ENCODE measurements around the gene ZBP1.

ZBP1 gene

GRCh38 chr20:57625181-57625958, 5.1 kb upstream of the ZBP1 start:
- H3K9me3 ChIP-seq (ENCODE audit: low read depth, low read length), result no peaks in the 10 kb centered on the region; the same call in 1 of the 2 replicates
- TF ChIP-seq FOXP2 (optimal IDR thresholded peaks at IDR 0.05; ENCODE audit: control extremely low read depth, extremely low read length, insufficient read depth) (no peak), EZH2 (IDR thresholded peaks at IDR 0.05) (no peak), POLR2AphosphoS5 (IDR thresholded peaks at IDR 0.05; ENCODE audit: borderline replicate concordance, low read depth, low read length) (no peak)
- no peak overlapping the region for H3K4me3 ChIP-seq
- DNase-seq (ENCODE audit: low read depth, low spot score), result no peak
- H3K9ac ChIP-seq (ENCODE audit: insufficient read length), result no peak overlapping the region
- no peak overlapping the region for H3K27ac ChIP-seq
- no peaks in the 10 kb centered on the region for H3K36me3 ChIP-seq (ENCODE audit: insufficient read depth, low read length)

DNA sequence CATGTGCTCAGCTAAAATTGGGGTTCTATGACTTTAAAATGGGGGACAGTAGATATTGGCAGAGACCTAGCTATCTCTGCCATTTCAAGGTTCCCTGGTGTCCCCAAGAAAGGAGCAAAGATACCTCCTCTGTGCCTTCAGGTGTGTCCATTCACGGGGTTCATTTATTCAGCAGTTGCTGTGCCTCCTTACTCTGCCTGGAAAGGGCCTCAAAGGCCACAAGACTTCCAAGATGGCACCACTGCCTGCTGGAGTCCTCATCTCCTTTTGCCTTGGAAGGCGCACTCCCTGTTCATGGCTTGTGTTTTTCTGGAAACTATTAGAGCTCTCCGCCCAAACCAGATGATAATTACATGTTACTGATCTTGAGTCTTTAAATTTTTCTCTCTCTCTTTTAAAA, 3.9 kb upstream of the ZBP1 start:
- no peak for DNase-seq (ENCODE audit: low read depth, low spot score)
- H3K36me3 ChIP-seq (ENCODE audit: insufficient read depth, low read length), result no peaks in the 10 kb centered on the region
- H3K9me3 ChIP-seq (ENCODE audit: low read depth, low read length), result no peaks in the 10 kb centered on the region; the same call in 1 of the 2 replicates
- TF ChIP-seq FOXP2 (optimal IDR thresholded peaks at IDR 0.05; ENCODE audit: control extremely low read depth, extremely low read length, insufficient read depth) (no peak), POLR2AphosphoS5 (IDR thresholded peaks at IDR 0.05; ENCODE audit: borderline replicate concordance, low read depth, low read length) (no peak)
- H3K4me3 ChIP-seq, result no peak overlapping the region
- H3K9ac ChIP-seq (ENCODE audit: insufficient read length), result no peak overlapping the region
- H3K27ac ChIP-seq, result no peak overlapping the region

DNA sequence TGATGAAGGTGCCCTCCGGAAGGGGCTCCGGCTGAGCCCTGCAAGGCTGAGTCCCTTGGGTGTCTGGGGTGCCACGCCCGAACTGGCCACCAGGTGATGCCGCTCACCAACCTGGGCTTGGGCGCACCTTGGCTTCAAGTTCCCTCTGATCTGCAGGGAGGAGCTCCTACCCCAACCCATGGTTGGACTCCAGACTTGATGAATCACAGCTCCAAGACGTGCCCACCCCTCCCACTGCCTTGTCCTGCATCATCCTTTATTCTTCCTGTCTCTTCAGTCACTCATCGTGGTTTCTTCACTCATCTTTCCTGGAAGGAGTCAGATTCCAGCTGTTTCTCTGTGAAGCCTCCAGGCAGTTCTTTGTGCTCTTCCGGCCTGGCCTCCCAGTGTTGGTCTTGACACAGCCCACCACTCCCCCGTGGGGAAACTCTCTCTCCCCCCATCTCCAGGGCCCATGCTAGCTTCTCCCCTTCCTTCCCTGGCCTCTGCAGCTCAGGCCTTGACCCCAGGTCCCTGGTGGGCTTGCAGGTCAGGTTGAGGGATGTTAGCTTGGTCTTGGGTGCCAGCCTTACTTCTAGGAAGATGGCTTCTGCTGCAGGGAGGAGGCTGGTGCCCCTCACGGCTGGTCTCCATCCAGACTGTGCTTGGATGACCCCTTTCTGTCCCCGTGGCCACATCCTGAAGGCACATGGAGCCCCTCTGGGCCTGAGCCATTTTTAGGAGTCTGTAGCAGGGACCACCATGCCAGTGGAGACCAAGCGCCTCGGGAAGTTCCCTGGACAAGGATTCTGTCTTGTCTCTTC, 2.6 kb upstream of the ZBP1 start:
- Histone ChIP-seq H3K4me3 (no peak overlapping the region), H3K9ac (ENCODE audit: insufficient read length) (no peak overlapping the region), H3K27ac (no peak overlapping the region), H3K9me3 (ENCODE audit: low read depth, low read length) (no peaks in the 10 kb centered on the region; the same call in 1 of the 2 replicates), H3K36me3 (ENCODE audit: insufficient read depth, low read length) (no peaks in the 10 kb centered on the region)
- TF ChIP-seq FOXP2 (optimal IDR thresholded peaks at IDR 0.05; ENCODE audit: control extremely low read depth, extremely low read length, insufficient read depth), result no peak
- TF ChIP-seq EZH2 (IDR thresholded peaks at IDR 0.05), result no peak
- no peak for TF ChIP-seq POLR2AphosphoS5 (IDR thresholded peaks at IDR 0.05; ENCODE audit: borderline replicate concordance, low read depth, low read length)
- DNase-seq (ENCODE audit: low read depth, low spot score), result no peak

DNA sequence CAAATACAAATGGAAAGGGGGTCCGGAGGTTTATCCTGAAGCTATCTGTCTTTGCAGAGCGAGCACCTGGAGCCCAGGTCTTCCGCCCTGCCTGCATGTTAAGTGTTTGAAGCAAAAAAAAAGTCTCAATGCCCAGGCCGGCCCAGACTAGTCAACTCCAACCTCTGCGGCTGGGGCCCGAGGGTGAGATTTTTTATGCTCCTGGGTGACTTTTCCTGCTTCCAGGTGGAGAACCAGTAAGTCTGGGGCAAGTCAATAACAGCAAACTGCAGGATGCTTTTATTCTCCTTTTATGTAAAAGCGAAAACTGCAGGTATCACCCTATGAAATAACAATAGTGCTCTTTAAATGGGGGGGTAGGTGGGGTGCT, 2.0 kb upstream of the ZBP1 start:
- H3K27ac ChIP-seq, result no peak overlapping the region
- TF ChIP-seq EZH2 (IDR thresholded peaks at IDR 0.05) (no peak), POLR2AphosphoS5 (IDR thresholded peaks at IDR 0.05; ENCODE audit: borderline replicate concordance, low read depth, low read length) (no peak), FOXP2 (optimal IDR thresholded peaks at IDR 0.05; ENCODE audit: control extremely low read depth, extremely low read length, insufficient read depth) (no peak)

DNA sequence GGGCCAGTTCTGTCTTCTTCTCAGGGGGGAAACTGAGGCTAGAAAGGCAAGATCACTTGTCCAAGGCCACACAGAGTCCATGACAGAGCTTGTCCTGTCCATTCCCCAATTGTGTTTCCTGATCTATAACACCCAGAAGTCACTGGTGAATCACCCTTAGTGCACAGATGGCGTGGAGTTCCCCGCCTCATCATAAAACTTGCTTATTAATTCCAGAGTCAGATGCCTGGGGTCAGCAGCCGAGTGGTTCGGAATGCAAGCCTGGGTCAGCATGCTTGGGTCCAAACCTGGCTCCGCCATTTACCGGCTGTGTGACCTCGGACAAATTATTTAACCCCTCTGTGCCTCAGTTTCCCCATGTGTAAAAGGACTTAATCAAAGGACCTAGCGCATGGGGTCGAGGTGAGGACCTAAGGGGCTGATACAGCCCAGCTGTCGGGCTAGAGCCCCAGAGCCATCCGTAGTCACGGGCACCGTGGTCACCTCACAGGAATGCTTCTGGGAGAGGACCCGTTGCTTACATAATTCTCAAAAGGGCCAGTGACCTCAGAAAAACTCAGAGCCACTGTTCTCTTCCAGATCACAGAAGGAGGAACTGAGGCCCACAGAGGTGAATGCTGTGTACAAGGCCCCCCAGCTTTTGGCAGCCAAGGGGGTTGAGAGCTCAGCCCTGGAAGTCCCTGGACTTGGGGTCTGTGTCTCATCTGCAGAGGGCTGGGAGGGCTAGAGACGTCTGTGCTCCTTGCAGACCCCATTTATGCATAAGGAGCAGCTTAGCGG, 1.4 kb upstream of the ZBP1 start:
- Histone ChIP-seq H3K9me3 (ENCODE audit: low read depth, low read length) (no peaks in the 10 kb centered on the region; the same call in 1 of the 2 replicates), H3K36me3 (ENCODE audit: insufficient read depth, low read length) (no peaks in the 10 kb centered on the region), H3K27ac (no peak overlapping the region), H3K4me3 (no peak overlapping the region), H3K9ac (ENCODE audit: insufficient read length) (no peak overlapping the region)
- DNase-seq (ENCODE audit: low read depth, low spot score), result no peak
- TF ChIP-seq EZH2 (IDR thresholded peaks at IDR 0.05) (no peak), FOXP2 (optimal IDR thresholded peaks at IDR 0.05; ENCODE audit: control extremely low read depth, extremely low read length, insufficient read depth) (no peak), POLR2AphosphoS5 (IDR thresholded peaks at IDR 0.05; ENCODE audit: borderline replicate concordance, low read depth, low read length) (no peak)

More for the DNA sequence above, 2.0 kb upstream of the ZBP1 start:
- no peak for DNase-seq (ENCODE audit: low read depth, low spot score)
- Histone ChIP-seq H3K4me3 (no peak overlapping the region), H3K36me3 (ENCODE audit: insufficient read depth, low read length) (no peaks in the 10 kb centered on the region), H3K9ac (ENCODE audit: insufficient read length) (no peak overlapping the region), H3K9me3 (ENCODE audit: low read depth, low read length) (no peaks in the 10 kb centered on the region; the same call in 1 of the 2 replicates)

GRCh38 chr20:57620999-57621398, 773 bp upstream of the ZBP1 start:
- no peaks in the 10 kb centered on the region for H3K36me3 ChIP-seq (ENCODE audit: insufficient read depth, low read length)
- no peak overlapping the region for H3K9ac ChIP-seq (ENCODE audit: insufficient read length)
- H3K4me3 ChIP-seq, result no peak overlapping the region
- no peak for DNase-seq (ENCODE audit: low read depth, low spot score)
- no peaks in the 10 kb centered on the region; the same call in 1 of the 2 replicates for H3K9me3 ChIP-seq (ENCODE audit: low read depth, low read length)
- TF ChIP-seq EZH2 (IDR thresholded peaks at IDR 0.05) (no peak), FOXP2 (optimal IDR thresholded peaks at IDR 0.05; ENCODE audit: control extremely low read depth, extremely low read length, insufficient read depth) (no peak), POLR2AphosphoS5 (IDR thresholded peaks at IDR 0.05; ENCODE audit: borderline replicate concordance, low read depth, low read length) (no peak)
- no peak overlapping the region for H3K27ac ChIP-seq

- Histone ChIP-seq H3K4me3 (no peak overlapping the region), H3K27ac (no peak overlapping the region)
- TF ChIP-seq EZH2 (IDR thresholded peaks at IDR 0.05) (no peak), FOXP2 (optimal IDR thresholded peaks at IDR 0.05; ENCODE audit: control extremely low read depth, extremely low read length, insufficient read depth) (no peak), POLR2AphosphoS5 (IDR thresholded peaks at IDR 0.05; ENCODE audit: borderline replicate concordance, low read depth, low read length) (no peak)
These were observed 985 bp downstream of the ZBP1 start for GRCh38 chr20:57619051-57619831.

More at GRCh38 chr20:57619051-57619831, 985 bp downstream of the ZBP1 start:
- no peaks in the 10 kb centered on the region for H3K36me3 ChIP-seq (ENCODE audit: insufficient read depth, low read length)
- DNase-seq (ENCODE audit: low read depth, low spot score), result no peak
- H3K9me3 ChIP-seq (ENCODE audit: low read depth, low read length), result no peaks in the 10 kb centered on the region
- H3K9ac ChIP-seq (ENCODE audit: insufficient read length), result no peak overlapping the region

All from SK-N-MC (cell line).